GM19468 (cell line): ENCODE measurements around the gene EPHA2.

Experiments
- ATAC-seq: cut with Tn5 transposase; IDR thresholded peaks from one replicate; pipeline ENCODE4 v1.9.1; 2021; ENCODE audit warnings: mild to moderate bottlenecking, moderate library complexity, moderate number of reproducible peaks; ENCODE audit not compliant: unreplicated experiment; ENCODE audit errors: extremely low read depth

EPHA2 gene

GRCh38 chr1:16125088-16125470 lies 30.8 kb downstream of the EPHA2 start:
- no peak for ATAC-seq

- ATAC-seq: no peak
Measured at GRCh38 chr1:16124377-16125087, 31.3 kb downstream of the EPHA2 start.

- ATAC-seq: no peak
Measured at GRCh38 chr1:16122916-16123315, 33.0 kb downstream of the EPHA2 start.

GRCh38 chr1:16122350-16122881 lies 33.5 kb downstream of the EPHA2 start:
- ATAC-seq: no peak

- no peak for ATAC-seq
Measured at GRCh38 chr1:16120940-16121410, 34.9 kb downstream of the EPHA2 start.

- no peak for ATAC-seq
Measured at GRCh38 chr1:16120407-16120806, 35.5 kb downstream of the EPHA2 start.

- ATAC-seq: no peak
Measured at GRCh38 chr1:16119926-16120325, 35.9 kb downstream of the EPHA2 start.

- no peak for ATAC-seq
Measured at GRCh38 chr1:16119504-16119903, 36.4 kb downstream of the EPHA2 start.

- no peak for ATAC-seq
Measured at GRCh38 chr1:16118706-16119105, 37.2 kb downstream of the EPHA2 start.

GRCh38 chr1:16117936-16118335 lies 37.9 kb downstream of the EPHA2 start:
- no peak for ATAC-seq

- no peak for ATAC-seq
Measured at GRCh38 chr1:16117369-16117768, 38.5 kb downstream of the EPHA2 start.

- no peak for ATAC-seq
Measured at GRCh38 chr1:16116625-16117024, 39.2 kb downstream of the EPHA2 start.

- no peak for ATAC-seq
Measured at GRCh38 chr1:16116002-16116401, 39.9 kb downstream of the EPHA2 start.

- no peak for ATAC-seq
Measured at GRCh38 chr1:16115468-16115983, 40.3 kb downstream of the EPHA2 start.

- ATAC-seq: no peak
Measured at GRCh38 chr1:16114527-16115467, 41.1 kb downstream of the EPHA2 start.

- no peak for ATAC-seq
Measured at GRCh38 chr1:16112596-16113555, 43.0 kb downstream of the EPHA2 start.

- ATAC-seq: no peak
Measured at GRCh38 chr1:16111771-16112595, 43.9 kb downstream of the EPHA2 start.

- no peak for ATAC-seq
Measured at GRCh38 chr1:16110884-16111283, 45.0 kb downstream of the EPHA2 start.

- no peak for ATAC-seq
Measured at GRCh38 chr1:16110456-16110855, 45.4 kb downstream of the EPHA2 start.
